GM10847 (cell line): ENCODE results near the gene FXR2.
A peak's percentile ranks its signal among the peaks of the same experiment; 100 is the strongest.

ENCODE experiments used
- POLR2A ChIP-seq: IDR thresholded peaks from 2 replicates; pipeline ENCODE4 v1.6.1; 2011; ENCODE audit not compliant: insufficient read length; ENCODE audit errors: extremely low read depth

FXR2 gene

DNA sequence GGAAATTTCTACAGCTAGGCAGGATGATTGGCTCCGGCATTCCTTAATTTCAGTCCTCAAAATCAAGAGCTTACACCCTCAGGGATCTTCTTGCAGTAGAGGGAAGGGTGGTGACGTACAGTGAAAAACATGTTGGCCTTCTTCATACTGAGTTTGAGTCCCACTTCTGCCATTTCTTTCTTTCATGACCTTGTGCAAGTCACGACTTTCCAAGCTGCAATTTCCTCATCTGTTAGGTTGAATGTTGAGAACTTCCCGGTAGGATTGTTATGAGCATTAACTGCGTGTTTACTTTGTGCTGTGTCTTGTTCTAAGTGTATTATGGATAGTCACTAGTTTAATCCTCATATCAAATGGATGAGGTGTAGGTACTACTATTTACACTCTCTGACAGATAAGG lies 45.1 kb downstream of the FXR2 start:
- TF ChIP-seq POLR2A = no peak

DNA sequence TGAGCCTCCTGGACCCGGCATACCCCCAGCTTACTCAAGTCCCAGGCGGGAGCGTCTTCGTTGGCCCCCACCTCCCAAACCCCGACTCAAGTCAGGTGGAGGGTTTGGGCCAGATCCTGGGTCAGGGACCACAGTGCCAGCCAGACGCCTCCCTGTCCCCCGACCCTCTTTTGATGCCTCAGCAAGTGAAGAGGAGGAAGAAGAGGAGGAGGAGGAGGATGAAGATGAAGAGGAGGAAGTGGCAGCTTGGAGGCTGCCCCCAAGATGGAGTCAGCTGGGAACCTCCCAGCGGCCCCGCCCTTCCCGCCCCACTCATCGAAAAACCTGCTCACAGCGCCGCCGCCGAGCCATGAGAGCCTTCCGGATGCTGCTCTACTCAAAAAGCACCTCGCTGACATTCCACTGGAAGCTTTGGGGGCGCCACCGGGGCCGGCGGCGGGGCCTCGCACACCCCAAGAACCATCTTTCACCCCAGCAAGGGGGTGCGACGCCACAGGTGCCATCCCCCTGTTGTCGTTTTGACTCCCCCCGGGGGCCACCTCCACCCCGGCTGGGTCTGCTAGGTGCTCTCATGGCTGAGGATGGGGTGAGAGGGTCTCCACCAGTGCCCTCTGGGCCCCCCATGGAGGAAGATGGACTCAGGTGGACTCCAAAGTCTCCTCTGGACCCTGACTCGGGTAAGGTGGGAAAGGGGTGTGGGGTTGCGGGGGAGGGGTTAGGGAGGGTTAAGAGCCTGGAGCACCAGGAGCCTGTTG lies 51.4 kb downstream of the FXR2 start:
- no peak for TF ChIP-seq POLR2A

DNA sequence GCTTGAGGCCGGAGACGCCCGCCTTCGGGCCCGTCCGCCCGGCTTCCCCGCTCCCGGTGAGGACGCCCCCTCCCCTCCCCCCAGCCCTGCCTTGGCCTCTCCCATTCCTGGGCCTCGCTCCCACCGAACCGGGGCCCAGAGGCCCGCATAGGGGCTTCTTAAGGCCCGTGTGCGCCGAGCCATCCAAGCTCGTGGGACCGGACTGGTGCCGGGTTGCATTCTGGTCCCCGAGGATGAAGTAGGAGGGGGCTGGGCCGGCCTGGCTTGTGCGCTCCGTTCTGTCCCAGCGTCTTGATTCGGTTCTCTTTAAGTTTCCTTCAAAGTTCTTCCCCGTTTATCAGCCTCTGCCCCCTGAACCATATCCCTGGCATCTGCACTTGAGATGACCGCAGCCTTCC lies 52.5 kb downstream of the FXR2 start:
- TF ChIP-seq POLR2A = no peak

DNA sequence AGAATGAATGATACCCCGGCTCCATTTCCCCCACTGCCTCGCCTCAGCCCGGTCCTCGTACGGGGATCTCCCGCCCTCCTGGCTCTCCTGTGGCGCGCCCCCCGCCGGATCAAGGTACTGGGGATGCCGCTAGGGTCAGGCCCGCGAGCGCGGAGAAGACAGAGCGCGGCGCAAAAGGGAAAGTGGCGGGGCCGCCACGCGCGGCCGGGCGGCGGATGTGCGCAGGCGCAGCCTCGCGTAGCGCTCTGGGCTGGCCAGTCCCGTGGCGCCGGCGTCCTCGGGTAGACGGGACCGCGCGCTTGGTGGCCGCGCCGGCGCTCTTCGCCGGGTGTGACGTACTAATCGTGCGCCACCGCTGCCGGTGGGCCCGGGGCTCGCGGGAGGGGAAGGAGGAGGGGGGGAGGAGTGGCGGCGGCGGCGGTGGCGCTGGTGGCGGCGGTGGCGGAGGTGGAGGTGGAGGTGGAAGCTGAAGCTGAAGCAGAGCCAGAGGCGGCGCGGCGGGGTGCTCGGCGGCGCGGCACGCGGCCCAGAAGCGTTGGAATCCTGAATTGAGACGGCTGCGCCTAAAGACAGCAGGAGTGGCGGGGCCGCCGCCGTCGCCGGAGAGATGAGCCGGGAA lies 53.0 kb downstream of the FXR2 start, which contains the start of gene SENP3:
TSS of gene SENP3 (plus strand) at position 331 of the 619 bp plus-strand sequence. CDS start 1,158 bp downstream, outside the sequence.
- peak; percentile 69 for TF ChIP-seq POLR2A

DNA sequence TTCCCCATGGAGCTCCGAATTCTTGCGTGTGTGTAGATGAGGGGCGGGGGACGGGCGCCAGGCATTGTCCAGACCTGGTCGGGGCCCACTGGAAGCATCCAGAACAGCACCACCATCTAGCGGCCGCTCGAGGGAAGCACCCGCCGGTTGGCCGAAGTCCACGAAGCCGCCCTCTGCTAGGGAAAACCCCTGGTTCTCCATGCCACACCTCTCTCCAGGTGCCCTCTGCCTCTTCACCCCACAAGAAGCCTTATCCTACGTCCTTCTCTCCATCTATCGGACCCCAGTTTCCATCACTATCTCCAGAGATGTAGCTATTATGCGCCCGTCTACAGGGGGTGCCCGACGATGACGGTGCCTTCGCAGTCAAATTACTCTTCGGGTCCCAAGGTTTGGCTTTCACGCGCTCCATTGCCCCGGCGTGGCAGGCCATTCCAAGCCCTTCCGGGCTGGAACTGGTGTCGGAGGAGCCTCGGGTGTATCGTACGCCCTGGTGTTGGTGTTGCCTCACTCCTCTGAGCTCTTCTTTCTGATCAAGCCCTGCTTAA lies 53.6 kb downstream of the FXR2 start:
- no peak for TF ChIP-seq POLR2A

DNA sequence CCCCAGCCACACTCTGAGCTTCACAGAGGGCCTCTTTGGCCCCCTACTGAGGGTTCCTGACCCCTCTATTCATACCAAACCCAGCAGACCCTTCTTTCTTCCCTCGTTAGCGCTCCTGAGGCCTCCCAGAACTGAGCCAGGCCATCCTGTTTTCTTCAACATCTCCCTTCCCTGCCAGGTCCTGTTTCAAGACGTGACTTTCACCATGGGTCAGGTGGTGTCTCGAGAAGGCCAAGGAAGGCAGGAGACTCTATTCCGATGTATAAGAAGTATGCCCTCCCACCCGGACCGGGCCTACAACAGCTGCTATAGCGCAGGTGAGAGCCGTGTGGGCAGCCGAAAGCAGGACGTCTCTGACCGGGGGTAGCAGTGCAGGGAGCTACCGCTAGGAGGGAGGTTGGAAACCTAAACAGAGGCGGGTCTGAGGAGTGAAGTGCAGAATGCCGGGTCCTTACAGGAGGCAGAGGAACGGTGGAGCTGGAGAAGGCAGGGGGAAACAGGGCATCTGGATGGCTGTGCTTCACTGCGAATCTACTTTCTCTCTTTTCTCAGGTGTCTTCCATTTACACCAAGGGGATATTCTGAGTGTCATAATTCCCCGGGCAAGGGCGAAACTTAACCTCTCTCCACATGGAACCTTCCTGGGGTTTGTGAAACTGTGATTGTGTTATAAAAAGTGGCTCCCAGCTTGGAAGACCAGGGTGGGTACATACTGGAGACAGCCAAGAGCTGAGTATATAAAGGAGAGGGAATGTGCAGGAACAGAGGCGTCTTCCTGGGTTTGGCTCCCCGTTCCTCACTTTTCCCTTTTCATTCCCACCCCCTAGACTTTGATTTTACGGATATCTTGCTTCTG lies 54.3 kb downstream of the FXR2 start:
- TF ChIP-seq POLR2A = no peak

DNA sequence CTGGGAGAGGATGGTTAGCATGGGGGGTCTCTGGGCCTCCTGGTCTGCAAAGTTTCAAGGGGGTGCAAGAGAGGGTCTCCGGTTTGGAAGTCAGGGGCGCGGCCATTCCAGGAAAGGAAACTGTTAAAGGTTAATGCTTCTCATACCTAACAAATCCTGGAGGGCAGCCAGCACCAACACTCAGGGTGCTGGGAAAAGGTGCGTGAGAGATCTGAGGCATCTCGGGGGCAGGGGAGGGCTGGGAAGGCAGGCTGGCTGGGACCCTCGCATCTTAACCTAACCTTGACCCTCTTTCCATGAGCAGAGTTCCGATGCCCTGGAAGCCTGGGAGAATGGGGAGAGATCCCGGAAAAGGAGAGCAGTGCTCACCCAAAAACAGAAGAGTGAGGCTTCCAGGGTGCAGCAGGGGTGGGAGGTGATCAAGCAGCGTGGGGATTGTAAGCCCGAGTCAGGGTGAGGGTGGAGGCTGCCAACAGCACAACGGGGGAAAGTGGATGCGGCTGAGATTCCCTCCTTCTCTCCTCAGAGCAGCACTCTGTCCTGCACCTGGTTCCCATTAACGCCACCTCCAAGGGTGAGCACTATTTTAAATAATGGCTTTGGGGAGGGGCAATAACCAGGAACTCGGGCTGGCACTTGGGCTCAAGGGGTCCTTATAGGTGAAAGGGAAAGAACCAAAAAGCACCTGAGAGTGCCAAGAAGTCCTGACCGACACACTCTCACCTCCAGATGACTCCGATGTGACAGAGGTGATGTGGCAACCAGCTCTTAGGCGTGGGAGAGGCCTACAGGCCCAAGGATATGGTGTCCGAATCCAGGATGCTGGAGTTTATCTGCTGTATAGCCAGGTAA lies 55.2 kb downstream of the FXR2 start:
- no peak for TF ChIP-seq POLR2A

DNA sequence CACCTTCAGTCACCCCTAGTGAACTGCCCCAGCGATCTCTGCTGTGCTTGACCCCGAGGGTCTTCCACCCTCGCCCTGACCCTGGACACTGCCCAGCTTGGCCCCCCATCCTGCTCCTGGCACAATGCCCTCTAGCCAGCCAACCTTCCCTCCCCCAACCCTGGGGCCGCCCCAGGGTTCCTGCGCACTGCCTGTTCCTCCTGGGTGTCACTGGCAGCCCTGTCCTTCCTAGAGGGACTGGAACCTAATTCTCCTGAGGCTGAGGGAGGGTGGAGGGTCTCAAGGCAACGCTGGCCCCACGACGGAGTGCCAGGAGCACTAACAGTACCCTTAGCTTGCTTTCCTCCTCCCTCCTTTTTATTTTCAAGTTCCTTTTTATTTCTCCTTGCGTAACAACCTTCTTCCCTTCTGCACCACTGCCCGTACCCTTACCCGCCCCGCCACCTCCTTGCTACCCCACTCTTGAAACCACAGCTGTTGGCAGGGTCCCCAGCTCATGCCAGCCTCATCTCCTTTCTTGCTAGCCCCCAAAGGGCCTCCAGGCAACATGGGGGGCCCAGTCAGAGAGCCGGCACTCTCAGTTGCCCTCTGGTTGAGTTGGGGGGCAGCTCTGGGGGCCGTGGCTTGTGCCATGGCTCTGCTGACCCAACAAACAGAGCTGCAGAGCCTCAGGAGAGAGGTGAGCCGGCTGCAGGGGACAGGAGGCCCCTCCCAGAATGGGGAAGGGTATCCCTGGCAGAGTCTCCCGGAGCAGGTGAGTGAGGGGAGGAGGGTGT lies 56.0 kb downstream of the FXR2 start, which contains the start of gene TNFSF13:
TSS of gene TNFSF13 (plus strand) at position 207 of the 776 bp plus-strand sequence. CDS start at position 497, 290 bp downstream.
- no peak for TF ChIP-seq POLR2A

DNA sequence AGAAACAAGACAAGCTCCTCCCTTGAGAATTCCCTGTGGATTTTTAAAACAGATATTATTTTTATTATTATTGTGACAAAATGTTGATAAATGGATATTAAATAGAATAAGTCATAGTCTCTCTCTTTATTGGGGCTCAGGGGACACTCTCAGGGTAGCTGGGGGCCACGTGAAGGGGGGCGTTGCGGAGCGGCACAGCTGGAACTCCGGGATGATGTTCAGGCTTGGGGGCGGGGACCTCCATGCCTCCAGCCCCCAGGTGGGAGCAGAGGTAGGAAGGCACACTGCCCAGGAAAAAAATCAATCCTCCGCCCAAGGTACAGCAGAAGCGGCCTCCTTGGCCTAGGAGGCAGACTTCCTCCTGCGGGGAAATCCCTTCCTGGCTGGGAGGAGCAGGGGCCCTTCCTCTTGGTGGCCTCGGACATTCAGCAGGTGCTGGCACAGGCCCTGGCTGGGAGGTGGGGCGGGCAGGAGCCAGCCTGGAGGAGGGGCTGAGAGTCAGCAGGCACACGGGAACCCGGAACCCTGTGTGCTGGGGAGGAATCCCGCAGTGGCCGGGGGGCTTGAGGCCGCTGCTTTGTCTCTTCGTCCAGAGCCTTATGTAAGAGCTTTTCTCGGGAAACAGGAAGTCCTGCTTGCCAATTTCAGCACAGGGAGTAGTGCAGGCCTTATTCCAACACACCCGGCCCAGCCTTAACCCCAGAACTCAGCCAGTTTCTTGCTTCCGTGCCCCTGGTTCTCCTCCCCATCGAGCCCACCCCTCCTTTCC lies 56.7 kb downstream of the FXR2 start:
- no peak for TF ChIP-seq POLR2A

DNA sequence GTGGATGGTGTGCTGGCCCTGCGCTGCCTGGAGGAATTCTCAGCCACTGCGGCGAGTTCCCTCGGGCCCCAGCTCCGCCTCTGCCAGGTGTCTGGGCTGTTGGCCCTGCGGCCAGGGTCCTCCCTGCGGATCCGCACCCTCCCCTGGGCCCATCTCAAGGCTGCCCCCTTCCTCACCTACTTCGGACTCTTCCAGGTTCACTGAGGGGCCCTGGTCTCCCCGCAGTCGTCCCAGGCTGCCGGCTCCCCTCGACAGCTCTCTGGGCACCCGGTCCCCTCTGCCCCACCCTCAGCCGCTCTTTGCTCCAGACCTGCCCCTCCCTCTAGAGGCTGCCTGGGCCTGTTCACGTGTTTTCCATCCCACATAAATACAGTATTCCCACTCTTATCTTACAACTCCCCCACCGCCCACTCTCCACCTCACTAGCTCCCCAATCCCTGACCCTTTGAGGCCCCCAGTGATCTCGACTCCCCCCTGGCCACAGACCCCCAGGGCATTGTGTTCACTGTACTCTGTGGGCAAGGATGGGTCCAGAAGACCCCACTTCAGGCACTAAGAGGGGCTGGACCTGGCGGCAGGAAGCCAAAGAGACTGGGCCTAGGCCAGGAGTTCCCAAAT lies 57.4 kb downstream of the FXR2 start:
- TF ChIP-seq POLR2A = no peak

DNA sequence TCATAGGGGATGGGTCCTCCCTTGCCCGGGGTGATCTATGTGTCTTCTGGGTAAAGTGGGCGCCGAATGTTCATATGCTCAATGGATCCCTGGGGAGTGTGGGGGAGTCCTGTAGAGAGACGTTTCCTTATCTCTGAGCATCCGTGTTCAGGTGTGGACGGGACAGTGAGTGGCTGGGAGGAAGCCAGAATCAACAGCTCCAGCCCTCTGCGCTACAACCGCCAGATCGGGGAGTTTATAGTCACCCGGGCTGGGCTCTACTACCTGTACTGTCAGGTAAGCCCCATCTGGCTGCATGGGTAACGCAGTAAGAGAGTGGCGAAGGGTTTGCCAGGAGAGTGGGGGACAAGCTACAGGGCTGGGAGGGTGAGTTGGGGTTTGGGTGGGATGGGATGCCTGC lies 58.1 kb downstream of the FXR2 start:
- TF ChIP-seq POLR2A = no peak

DNA sequence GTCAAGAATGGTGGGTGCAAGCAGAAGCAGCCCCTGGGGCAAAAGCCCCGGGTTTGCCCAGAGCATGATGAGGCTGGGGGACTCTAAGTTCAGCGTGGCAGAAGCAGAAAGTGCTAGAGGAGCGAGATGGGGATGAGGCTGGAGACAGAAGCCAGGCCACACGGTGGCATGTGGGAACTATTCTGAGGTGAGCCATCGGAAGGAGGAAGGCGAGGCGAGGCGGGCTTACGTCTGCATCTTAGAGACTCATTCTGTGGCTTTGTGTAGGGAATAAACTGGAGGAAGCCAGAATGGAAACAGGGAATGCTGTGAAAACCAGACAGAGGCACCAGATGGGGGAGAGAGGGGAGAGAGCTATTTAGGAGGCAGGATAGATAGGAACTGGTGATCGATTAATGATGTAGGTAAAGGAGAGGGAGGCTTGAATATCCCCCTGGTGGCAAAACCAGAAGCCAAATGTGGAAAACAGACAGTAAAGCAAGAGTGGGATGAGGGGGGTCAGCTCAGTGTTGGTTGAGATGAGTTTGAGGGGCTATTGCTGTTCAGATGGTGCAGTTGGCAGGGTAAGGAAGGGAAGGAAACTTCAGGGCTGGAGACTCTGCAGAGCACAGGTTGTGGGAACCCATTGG lies 59.3 kb downstream of the FXR2 start:
- TF ChIP-seq POLR2A = no peak
